K562 (cell line): ENCODE measurements around the gene ACAP3. TPM values are rescaled to one million over a fixed set of nuclear protein-coding genes. Genes with fewer than 3 reads are reported as not detected.

Experiments used
- DNMT1 ChIP-seq: fragments of 450-650 bp; IDR thresholded peaks from 2 replicates; pipeline ENCODE4 v1.6.1; 2016; ENCODE audit warnings: antibody characterized with exemption, mild to moderate bottlenecking
- ETV5 ChIP-seq: sonication (generic); formaldehyde crosslinking; IDR thresholded peaks from 2 replicates; pipeline ENCODE4 v1.4.0; 2020; ENCODE audit warnings: low read depth, mild to moderate bottlenecking, missing genetic modification reagents
- FUS ChIP-seq: fragments of 200-400 bp; formaldehyde crosslinking; optimal IDR thresholded peaks from 2 replicates; pipeline ENCODE3; 2017; ENCODE audit warnings: low read depth, low read length
- HDAC1 ChIP-seq, 2 experiments: fragments of 450-650 bp; IDR thresholded peaks; 2 replicates each; pipeline ENCODE4 v1.6.1; 2016 to 2017; ENCODE audit warnings: inconsistent platforms in 1 of 2, mild to moderate bottlenecking in 1 of 2, moderate library complexity in 1 of 2
- HNRNPL ChIP-seq: fragments of 200-400 bp; formaldehyde crosslinking; IDR thresholded peaks from 2 replicates; pipeline ENCODE4 v1.6.1; 2017; ENCODE audit warnings: low read depth, mild to moderate bottlenecking, low read length
- MCM7 ChIP-seq, 2 experiments: fragments of 450-650 bp; IDR thresholded peaks; 2 replicates each; pipeline ENCODE4 v1.6.1; 2016 to 2018
- MITF ChIP-seq: IDR thresholded peaks from 2 replicates; pipeline ENCODE4 v1.6.1; 2014; ENCODE audit warnings: antibody characterized with exemption
- NRF1 ChIP-seq, 2 experiments: fragments of 450-650 bp; IDR thresholded peaks in 1 of 2; conservative IDR thresholded peaks in 1 of 2; 2 replicates each; pipeline ENCODE4 v1.6.1; 2014; ENCODE audit warnings: mild to moderate bottlenecking in 2 of 2
- POLR2G ChIP-seq: fragments of 200-400 bp; formaldehyde crosslinking; IDR thresholded peaks from 2 replicates; pipeline ENCODE4 v1.6.1; 2017; ENCODE audit warnings: low read depth, mild to moderate bottlenecking, antibody characterized with exemption, low read length, moderate library complexity
- WHSC1 ChIP-seq: IDR thresholded peaks from one replicate; pipeline ENCODE4 v1.6.1; 2012; ENCODE audit warnings: low read length, control low read depth, inconsistent platforms
- ZNF253 ChIP-seq: fragments of 250-450 bp; sonication (Bioruptor Pico); conservative IDR thresholded peaks from 2 replicates; pipeline ENCODE4 v1.6.1; 2021; ENCODE audit warnings: mild to moderate bottlenecking
- ZNF324 ChIP-seq: fragments of 250-450 bp; sonication (Bioruptor Pico); IDR thresholded peaks from 2 replicates; pipeline ENCODE4 v1.4.0; 2020; ENCODE audit warnings: mild to moderate bottlenecking
- ZNF57 ChIP-seq: fragments of 450-650 bp; formaldehyde crosslinking; IDR thresholded peaks from 2 replicates; pipeline ENCODE4 v1.4.0; 2020; ENCODE audit warnings: mild to moderate bottlenecking, moderate library complexity
- polyA plus RNA-seq, 8 experiments: library from polyadenylated mRNA; depleted of rRNA in 4 of 8; stranded (reverse) in 5 of 8; unstranded in 3 of 8; fragments of >200 nt; fragmentation: Nextera tagmentation in 2 of 8; fragmentation: Illumina TruSeq in 1 of 8; extraction: Ambion mirVana in 2 of 8; extraction: Trizol in 1 of 8; gene quantifications; 2 replicates each; pipeline versions ENCODE4 v1.2.1 to v1.2.3, GENCODE V29; 2011 to 2014; ENCODE audit warnings: inconsistent platforms in 1 of 8, missing spikeins in 1 of 8
- total RNA-seq, 7 experiments: library from RNA; depleted of rRNA in 6 of 7; stranded (reverse); fragments of >200 nt in 6 of 7; fragmentation: Illumina TruSeq in 2 of 7; extraction: Trizol in 2 of 7; gene quantifications; 2 replicates each; pipeline versions ENCODE4 v1.2.1 to v1.2.3, GENCODE V29; 2011 to 2021; ENCODE audit warnings: low replicate concordance in 1 of 7
- TF ChIP-seq, protein P1 (sequence below): fragments of 200-600 bp; sonication (generic); IDR thresholded peaks from one replicate; pipeline ENCODE4 v1.6.1; 2012; ENCODE audit warnings: mild to moderate bottlenecking, low read depth, low read length, inconsistent platforms
- TF ChIP-seq, protein P2 (sequence below): fragments of 250-450 bp; sonication (Bioruptor Pico); IDR thresholded peaks from 2 replicates; pipeline ENCODE4 v1.5.0; 2020; ENCODE audit warnings: mild to moderate bottlenecking

ACAP3 gene
- total and polyA plus RNA-seq, 9 of the 15 experiments (the other 6 are each of a cell fraction or from before 2014, with no cell fraction given) = 0.01 to 49.0 (median 12.0) TPM

DNA sequence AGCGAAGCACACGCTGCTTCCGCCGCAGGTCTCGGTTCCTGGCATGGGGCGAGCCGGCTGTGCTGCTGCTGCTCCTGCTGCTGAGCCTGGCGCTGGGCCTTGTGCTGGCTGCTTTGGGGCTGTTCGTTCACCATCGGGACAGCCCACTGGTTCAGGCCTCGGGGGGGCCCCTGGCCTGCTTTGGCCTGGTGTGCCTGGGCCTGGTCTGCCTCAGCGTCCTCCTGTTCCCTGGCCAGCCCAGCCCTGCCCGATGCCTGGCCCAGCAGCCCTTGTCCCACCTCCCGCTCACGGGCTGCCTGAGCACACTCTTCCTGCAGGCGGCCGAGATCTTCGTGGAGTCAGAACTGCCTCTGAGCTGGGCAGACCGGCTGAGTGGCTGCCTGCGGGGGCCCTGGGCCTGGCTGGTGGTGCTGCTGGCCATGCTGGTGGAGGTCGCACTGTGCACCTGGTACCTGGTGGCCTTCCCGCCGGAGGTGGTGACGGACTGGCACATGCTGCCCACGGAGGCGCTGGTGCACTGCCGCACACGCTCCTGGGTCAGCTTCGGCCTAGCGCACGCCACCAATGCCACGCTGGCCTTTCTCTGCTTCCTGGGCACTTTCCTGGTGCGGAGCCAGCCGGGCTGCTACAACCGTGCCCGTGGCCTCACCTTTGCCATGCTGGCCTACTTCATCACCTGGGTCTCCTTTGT is 26.0 kb upstream of the ACAP3 start (continued):
- TF ChIP-seq, protein P1, sequence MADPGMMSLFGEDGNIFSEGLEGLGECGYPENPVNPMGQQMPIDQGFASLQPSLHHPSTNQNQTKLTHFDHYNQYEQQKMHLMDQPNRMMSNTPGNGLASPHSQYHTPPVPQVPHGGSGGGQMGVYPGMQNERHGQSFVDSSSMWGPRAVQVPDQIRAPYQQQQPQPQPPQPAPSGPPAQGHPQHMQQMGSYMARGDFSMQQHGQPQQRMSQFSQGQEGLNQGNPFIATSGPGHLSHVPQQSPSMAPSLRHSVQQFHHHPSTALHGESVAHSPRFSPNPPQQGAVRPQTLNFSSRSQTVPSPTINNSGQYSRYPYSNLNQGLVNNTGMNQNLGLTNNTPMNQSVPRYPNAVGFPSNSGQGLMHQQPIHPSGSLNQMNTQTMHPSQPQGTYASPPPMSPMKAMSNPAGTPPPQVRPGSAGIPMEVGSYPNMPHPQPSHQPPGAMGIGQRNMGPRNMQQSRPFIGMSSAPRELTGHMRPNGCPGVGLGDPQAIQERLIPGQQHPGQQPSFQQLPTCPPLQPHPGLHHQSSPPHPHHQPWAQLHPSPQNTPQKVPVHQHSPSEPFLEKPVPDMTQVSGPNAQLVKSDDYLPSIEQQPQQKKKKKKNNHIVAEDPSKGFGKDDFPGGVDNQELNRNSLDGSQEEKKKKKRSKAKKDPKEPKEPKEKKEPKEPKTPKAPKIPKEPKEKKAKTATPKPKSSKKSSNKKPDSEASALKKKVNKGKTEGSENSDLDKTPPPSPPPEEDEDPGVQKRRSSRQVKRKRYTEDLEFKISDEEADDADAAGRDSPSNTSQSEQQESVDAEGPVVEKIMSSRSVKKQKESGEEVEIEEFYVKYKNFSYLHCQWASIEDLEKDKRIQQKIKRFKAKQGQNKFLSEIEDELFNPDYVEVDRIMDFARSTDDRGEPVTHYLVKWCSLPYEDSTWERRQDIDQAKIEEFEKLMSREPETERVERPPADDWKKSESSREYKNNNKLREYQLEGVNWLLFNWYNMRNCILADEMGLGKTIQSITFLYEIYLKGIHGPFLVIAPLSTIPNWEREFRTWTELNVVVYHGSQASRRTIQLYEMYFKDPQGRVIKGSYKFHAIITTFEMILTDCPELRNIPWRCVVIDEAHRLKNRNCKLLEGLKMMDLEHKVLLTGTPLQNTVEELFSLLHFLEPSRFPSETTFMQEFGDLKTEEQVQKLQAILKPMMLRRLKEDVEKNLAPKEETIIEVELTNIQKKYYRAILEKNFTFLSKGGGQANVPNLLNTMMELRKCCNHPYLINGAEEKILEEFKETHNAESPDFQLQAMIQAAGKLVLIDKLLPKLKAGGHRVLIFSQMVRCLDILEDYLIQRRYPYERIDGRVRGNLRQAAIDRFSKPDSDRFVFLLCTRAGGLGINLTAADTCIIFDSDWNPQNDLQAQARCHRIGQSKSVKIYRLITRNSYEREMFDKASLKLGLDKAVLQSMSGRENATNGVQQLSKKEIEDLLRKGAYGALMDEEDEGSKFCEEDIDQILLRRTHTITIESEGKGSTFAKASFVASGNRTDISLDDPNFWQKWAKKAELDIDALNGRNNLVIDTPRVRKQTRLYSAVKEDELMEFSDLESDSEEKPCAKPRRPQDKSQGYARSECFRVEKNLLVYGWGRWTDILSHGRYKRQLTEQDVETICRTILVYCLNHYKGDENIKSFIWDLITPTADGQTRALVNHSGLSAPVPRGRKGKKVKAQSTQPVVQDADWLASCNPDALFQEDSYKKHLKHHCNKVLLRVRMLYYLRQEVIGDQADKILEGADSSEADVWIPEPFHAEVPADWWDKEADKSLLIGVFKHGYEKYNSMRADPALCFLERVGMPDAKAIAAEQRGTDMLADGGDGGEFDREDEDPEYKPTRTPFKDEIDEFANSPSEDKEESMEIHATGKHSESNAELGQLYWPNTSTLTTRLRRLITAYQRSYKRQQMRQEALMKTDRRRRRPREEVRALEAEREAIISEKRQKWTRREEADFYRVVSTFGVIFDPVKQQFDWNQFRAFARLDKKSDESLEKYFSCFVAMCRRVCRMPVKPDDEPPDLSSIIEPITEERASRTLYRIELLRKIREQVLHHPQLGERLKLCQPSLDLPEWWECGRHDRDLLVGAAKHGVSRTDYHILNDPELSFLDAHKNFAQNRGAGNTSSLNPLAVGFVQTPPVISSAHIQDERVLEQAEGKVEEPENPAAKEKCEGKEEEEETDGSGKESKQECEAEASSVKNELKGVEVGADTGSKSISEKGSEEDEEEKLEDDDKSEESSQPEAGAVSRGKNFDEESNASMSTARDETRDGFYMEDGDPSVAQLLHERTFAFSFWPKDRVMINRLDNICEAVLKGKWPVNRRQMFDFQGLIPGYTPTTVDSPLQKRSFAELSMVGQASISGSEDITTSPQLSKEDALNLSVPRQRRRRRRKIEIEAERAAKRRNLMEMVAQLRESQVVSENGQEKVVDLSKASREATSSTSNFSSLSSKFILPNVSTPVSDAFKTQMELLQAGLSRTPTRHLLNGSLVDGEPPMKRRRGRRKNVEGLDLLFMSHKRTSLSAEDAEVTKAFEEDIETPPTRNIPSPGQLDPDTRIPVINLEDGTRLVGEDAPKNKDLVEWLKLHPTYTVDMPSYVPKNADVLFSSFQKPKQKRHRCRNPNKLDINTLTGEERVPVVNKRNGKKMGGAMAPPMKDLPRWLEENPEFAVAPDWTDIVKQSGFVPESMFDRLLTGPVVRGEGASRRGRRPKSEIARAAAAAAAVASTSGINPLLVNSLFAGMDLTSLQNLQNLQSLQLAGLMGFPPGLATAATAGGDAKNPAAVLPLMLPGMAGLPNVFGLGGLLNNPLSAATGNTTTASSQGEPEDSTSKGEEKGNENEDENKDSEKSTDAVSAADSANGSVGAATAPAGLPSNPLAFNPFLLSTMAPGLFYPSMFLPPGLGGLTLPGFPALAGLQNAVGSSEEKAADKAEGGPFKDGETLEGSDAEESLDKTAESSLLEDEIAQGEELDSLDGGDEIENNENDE = peak; percentile 0
- TF ChIP-seq ETV5 (CRISPR knock-in tag) (peak; percentile 48; the same call in 1 of the 2 replicates), POLR2G (peak; percentile 59), ZNF57 (CRISPR knock-in tag) (no peak), FUS (peak; percentile 51), DNMT1 (no peak), WHSC1 (no peak), NRF1 (conservative IDR thresholded peaks at IDR 0.05 in 1 of 2, IDR thresholded peaks at IDR 0.05 in 1 of 2) (no peak), HNRNPL (peak; percentile 83), MITF (no peak), ZNF253 (no peak), HDAC1 (IDR thresholded peaks at IDR 0.05) (no peak), MCM7 (IDR thresholded peaks at IDR 0.05) (no peak), ZNF324 (CRISPR knock-in tag) (no peak)
- TF ChIP-seq, protein P2, sequence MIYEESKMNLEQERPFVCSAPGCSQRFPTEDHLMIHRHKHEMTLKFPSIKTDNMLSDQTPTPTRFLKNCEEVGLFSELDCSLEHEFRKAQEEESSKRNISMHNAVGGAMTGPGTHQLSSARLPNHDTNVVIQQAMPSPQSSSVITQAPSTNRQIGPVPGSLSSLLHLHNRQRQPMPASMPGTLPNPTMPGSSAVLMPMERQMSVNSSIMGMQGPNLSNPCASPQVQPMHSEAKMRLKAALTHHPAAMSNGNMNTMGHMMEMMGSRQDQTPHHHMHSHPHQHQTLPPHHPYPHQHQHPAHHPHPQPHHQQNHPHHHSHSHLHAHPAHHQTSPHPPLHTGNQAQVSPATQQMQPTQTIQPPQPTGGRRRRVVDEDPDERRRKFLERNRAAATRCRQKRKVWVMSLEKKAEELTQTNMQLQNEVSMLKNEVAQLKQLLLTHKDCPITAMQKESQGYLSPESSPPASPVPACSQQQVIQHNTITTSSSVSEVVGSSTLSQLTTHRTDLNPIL (CRISPR knock-in tag) = no peak
